Esophagus mucosa (tissue), 1 donor: ENCODE measurements around the gene POTEM. TPM values are rescaled to one million over a fixed set of nuclear protein-coding genes. Genes with fewer than 3 reads are reported as not detected.
"Not testable (repeated sequence)": the region's sequence is repeated elsewhere in the genome, so short reads cannot be mapped to it uniquely, and the experiment has no call there.

Source experiments
- ATAC-seq: fragments of 200-7000 bp; cut with Tn5 transposase; one replicate; pipeline ENCODE4 v1.9.1; 2020
- total RNA-seq: library from RNA; stranded (reverse); gene quantifications from one replicate; pipeline ENCODE4 v1.2.4, GENCODE V29; 2023
- donor health status: DM: yes; HTN: yes; CAD: no.

POTEM gene
- total RNA-seq, 1 donor from 2014 or later, result not detected

DNA sequence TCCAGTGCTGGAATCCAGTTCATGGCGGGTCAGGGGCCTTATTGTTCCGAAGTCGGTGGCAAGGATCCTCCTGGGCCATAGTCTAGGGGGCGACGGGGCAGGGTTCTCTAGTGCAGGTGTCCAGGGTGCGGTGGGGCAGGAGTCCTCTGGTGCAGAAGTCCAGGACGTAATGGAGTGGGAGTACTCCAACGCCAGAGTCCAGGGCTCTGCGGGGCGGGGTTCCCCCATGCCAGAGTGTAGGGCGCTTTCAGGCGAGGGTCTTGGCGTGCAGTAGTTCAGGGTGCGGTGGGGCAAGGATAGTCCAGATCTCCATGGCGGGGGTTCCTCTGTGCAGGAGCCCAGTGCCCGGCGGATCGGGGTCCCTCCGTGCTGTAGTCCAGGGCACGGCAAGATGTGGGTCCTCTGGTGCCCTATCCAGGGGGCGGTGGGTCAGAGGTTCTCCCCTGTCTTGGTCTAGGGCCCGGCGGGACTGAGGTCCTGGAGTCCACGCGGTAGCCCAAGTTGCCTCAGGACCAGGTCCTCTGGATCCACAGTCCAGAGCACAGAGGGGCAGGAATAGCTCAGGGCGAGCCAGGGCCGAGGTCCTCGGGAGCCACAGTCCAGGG is 70.9 kb downstream of the POTEM start:
- ATAC-seq, result not testable (repeated sequence)

GRCh38 chr14:19038785-19039184 is 71.6 kb downstream of the POTEM start:
- ATAC-seq, result not testable (repeated sequence)

DNA sequence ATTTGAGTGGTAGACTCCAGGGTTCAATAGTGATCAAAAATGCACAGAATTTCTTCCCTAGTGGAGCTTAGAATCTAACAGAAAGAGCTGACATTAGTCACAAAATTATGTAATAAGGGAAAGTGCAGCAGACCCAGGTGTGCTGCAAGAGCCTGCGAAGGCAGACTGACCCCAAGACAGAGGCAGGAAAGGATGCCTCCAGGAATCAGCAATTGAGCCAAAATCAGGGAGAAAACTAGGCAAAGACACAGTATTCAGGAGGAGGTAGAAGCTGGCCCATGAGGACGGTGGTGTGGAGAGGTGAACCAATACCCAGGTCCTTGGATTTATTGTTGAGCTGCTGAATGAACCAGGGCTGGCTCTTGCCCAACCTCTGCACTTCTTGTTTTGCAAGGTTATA is 76.2 kb downstream of the POTEM start:
- ATAC-seq, result not testable (repeated sequence)
